ENCODE results near the gene CLDND2.
A peak's percentile ranks its signal among the peaks of the same experiment; 100 is the strongest.
"Not testable (repeated sequence)": the region's sequence is repeated elsewhere in the genome, so short reads cannot be mapped to it uniquely, and the experiment has no call there.

CLDND2 gene

DNA sequence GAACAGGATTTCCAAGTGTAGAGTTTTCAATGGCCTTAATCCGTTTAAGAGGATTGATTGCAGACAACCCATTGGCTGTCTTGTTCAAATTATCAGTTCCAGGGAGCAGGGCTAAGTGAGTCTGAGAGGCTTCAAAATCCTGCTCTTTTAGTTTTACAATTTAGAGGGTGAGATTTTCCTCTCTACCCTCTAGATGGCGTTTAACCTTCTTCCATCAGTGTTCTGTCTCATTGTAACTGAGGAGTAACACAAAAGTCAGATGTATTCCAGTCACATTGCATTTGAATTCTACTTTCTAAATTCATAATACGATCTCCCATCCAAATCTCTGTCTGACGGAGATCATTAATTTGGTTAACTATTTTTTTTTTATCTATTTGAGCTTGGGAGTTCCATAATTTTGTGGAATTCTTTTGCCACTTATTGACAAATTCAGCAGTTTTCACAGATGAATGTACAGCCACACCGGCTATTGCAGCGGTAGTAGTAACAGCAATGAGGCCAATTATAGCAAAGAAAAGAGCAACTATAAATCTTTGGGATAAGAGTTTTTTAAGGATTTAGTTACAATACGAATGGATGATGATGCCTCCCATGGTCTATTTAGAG, 29.4 kb upstream of the CLDND2 start:
- TF ChIP-seq POLR2A (IDR thresholded peaks at IDR 0.05; ENCODE audit: low read depth, low read length), result no peak
- no peak for TF ChIP-seq TAF1 (IDR thresholded peaks at IDR 0.05; ENCODE audit: borderline replicate concordance, low read depth, low read length)
- no peak for TF ChIP-seq POLR2AphosphoS5 (IDR thresholded peaks at IDR 0.05; ENCODE audit: low read depth, low read length)
- no peak for DNase-seq (ENCODE audit: insufficient read length)
- FAIRE-seq, result peak; percentile 65

DNA sequence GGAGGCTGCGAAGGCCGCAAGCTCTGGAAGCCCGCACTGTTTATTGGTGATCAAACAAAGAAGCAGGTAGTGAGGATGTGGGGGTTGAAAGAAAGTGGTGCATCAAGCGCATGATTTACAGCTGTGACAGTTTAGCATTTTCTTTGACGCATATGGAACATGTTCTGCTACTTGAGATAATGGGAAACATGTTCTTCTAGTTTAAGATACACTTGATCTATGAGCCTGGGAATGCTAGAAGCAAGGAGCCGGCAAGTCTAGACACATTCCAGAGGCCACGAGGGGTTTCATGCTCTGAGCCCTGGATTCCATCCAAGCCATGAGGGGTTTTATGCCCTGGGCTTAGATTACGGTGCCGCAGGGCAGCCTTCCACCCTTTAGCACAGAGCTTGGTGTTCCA, 28.6 kb upstream of the CLDND2 start:
- FAIRE-seq; DNase-seq (ENCODE audit: insufficient read length): not testable (repeated sequence)

DNA sequence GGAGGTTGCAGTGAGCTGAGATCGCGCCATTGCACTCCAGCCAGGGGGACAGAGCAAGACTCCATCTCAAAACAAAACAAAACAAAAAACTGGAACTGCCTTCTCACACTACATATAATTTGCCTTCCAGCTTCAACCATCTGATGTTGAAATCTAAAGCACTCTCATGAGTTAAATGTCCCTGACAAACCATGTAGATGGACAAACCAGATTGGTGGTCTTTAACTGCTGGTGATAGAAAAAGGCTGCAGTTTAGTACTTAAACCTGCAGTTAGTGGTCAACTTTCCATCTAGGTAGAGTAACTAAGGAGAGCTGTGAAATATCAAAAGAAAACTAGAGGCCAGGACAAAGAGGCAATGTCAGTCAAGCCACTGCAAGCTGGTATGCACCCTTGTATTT, 27.4 kb upstream of the CLDND2 start:
- DNase-seq (ENCODE audit: insufficient read length) (no peak), FAIRE-seq (no peak)
- TF ChIP-seq POLR2AphosphoS5 (IDR thresholded peaks at IDR 0.05; ENCODE audit: low read depth, low read length), result no peak
- no peak for TF ChIP-seq POLR2A (IDR thresholded peaks at IDR 0.05; ENCODE audit: low read depth, low read length)
- TF ChIP-seq TAF1 (IDR thresholded peaks at IDR 0.05; ENCODE audit: borderline replicate concordance, low read depth, low read length), result no peak

DNA sequence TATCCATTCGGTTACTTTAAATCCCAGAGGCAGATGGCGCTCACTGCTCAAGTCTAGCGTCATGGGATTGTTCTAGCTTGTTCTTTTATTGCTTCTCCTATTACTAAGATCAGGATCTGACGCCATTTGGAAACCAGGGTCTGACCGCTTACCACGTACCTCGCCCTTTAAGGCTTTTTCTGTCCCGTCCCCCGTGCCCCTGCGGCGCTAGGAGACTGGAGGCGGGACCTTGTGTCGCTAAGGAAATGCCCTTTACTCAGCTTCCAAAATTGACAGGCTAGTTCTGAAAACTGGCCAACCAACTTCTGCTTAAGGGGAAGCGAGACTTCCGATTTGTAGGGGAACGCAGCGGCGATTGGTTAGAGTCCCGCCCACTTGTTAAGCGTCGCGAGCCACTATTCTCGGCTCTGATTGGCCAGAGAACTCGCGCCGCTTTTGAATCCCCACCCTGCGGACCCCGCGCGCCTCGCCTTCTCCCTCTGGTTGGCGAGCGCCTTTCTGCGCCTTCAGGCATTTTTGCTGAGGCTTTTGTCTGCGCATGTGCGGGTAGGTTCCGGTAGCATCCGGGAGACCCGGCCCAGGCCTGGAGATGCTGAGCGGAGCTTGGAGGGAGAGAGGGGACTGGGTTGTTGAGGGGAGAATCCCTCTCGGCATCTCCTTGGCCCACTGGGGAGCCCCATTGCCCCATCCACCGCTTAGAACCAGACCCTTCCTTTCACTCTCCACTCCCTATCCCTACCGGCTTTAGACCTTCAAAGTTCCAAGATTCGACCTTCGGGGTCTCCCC, 25.4 kb upstream of the CLDND2 start:
- DNase-seq (ENCODE audit: insufficient read length) (peak; percentile 84), FAIRE-seq (peak; percentile 98)
- TF ChIP-seq POLR2AphosphoS5 (IDR thresholded peaks at IDR 0.05; ENCODE audit: low read depth, low read length) (peak; percentile 51; the same call in 1 of the 2 replicates), POLR2A (IDR thresholded peaks at IDR 0.05; ENCODE audit: low read depth, low read length) (peak; percentile 75), TAF1 (IDR thresholded peaks at IDR 0.05; ENCODE audit: borderline replicate concordance, low read depth, low read length) (peak; percentile 27; the same call in 1 of the 2 replicates)

DNA sequence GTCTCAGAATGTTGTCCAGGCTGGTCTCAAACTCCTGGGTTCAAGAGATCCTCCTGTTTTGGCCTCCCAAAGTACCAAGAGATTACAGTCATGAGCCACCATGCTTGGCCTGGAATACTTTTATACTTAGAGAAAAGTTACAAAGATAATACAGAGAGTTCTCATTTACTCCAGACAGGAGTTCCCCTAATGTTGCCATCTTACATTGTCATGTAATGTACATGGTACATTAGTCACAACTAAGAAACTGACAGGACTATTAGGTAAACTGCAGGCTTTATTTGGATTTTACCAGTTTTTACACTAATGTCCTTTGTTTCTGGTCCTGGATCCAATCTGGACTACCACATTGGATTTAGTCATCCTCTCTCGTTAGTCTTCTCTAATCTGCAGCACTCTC, 23.9 kb upstream of the CLDND2 start:
- DNase-seq (ENCODE audit: insufficient read length) (no peak), FAIRE-seq (no peak)
- TF ChIP-seq TAF1 (IDR thresholded peaks at IDR 0.05; ENCODE audit: borderline replicate concordance, low read depth, low read length), result no peak
- TF ChIP-seq POLR2A (IDR thresholded peaks at IDR 0.05; ENCODE audit: low read depth, low read length), result no peak
- no peak for TF ChIP-seq POLR2AphosphoS5 (IDR thresholded peaks at IDR 0.05; ENCODE audit: low read depth, low read length)

DNA sequence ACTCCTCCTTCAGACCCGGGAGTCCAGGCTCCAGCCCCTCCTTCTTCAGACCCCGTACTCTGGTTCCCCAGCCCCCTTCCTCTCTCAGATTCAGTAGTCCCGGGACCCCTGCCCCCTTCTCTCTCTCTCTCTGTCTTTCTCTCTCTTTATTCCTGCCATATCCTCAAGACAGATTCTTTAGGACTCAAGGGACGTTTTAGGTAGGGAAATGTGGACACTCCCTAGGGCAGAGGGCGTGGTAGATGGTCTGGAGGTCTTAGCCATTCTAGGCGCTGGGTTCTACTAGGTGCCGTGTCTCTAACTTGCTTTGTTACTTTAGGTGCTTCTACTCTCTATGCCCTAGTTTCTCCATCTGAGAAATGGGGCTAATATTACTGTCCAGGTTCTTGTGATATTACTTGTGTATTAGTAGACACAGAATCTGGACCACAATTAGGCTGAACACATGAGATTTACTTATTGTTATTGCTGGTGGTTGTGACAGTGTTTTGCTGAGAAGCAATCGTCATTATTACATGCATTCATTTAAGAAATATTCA, 22.3 kb upstream of the CLDND2 start:
- FAIRE-seq, result no peak
- DNase-seq (ENCODE audit: insufficient read length), result no peak
- TF ChIP-seq POLR2AphosphoS5 (IDR thresholded peaks at IDR 0.05; ENCODE audit: low read depth, low read length) (no peak), POLR2A (IDR thresholded peaks at IDR 0.05; ENCODE audit: low read depth, low read length) (no peak), TAF1 (IDR thresholded peaks at IDR 0.05; ENCODE audit: borderline replicate concordance, low read depth, low read length) (no peak)

DNA sequence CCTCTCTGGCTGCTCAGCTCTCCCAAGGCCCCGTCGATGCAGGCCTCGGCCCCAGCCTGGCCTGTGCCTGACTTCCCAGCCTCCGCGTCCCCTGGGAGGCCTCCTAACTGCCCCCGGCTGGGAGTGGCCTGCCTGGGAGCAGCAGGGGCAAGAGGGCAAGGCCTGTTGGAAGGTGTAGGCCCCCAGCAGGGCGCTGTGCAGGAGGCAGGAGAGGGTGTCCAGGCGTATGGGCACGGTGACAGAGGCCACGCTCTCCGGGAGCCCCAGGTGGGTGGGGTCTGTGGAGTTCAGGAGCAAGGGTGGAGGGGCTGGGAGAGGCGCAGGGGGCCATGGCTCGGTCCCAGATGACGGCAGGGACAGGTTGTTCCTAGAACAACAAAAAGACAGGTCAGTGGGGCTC, 20.3 kb upstream of the CLDND2 start:
- DNase-seq (ENCODE audit: insufficient read length) (no peak), FAIRE-seq (no peak)
- TF ChIP-seq POLR2A (IDR thresholded peaks at IDR 0.05; ENCODE audit: low read depth, low read length) (no peak), POLR2AphosphoS5 (IDR thresholded peaks at IDR 0.05; ENCODE audit: low read depth, low read length) (no peak), TAF1 (IDR thresholded peaks at IDR 0.05; ENCODE audit: borderline replicate concordance, low read depth, low read length) (no peak)

DNA sequence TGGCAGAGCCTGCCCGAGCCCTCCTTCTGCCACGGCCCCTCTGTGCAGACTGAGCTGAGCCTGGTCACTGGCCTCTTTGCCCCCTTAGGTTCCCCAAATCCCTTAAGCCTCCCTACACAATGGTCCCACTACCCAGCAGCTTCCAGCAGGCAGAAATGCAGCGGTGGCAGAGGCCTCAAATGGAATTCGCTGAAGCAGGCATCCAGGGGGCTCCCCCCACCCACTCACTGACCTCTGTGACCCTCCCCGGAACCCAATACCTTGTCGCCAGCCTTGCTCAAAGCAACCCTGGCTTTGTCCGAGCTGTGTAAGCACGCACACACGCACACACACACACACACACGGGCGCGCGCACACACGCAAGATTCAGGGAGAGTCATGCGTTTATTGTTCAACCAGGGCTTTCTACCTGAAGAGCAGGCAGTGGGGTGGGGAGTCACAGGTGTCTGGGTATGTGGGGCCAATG, 19.2 kb upstream of the CLDND2 start, which contains the start of gene LIM2:
TSS of gene LIM2 (minus strand) at position 51 of the 466 bp plus-strand sequence. CDS start 531 bp downstream, outside the sequence.
- FAIRE-seq (no peak), DNase-seq (ENCODE audit: insufficient read length) (no peak)
- TF ChIP-seq POLR2A (IDR thresholded peaks at IDR 0.05; ENCODE audit: low read depth, low read length), result no peak
- TF ChIP-seq TAF1 (IDR thresholded peaks at IDR 0.05; ENCODE audit: borderline replicate concordance, low read depth, low read length), result no peak
- no peak for TF ChIP-seq POLR2AphosphoS5 (IDR thresholded peaks at IDR 0.05; ENCODE audit: low read depth, low read length)

DNA sequence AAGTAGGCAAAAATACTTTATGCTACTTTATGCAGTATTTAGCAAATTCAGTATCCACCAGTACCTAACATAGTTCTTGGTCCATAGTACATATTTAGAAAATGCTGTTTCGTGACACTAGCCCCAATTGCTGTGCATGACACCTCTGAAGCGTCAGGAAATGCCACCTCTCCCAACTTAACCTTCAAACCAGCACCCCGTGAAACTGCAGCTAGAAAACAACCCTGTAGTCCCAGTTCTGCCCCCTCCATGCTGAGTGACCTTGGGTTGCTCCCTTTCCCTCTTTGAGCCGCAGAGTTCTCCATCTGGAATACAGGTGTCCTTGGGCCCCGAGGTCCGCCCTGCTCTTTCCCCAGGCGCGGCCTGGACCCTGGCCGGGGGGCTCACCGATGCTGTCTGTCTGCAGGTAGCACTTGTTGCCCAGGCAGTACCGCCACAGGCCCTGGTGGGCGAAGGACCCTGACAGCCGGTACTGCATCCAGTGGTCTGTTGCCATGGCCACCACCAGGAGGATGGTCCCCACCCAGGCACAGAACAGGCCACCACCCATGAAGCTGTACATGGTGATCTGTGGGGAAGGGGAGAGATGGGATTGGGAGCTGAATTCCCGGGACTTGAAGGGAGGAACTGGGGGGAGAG, 18.2 kb upstream of the CLDND2 start:
- TF ChIP-seq TAF1 (IDR thresholded peaks at IDR 0.05; ENCODE audit: borderline replicate concordance, low read depth, low read length) (no peak), POLR2A (IDR thresholded peaks at IDR 0.05; ENCODE audit: low read depth, low read length) (no peak), POLR2AphosphoS5 (IDR thresholded peaks at IDR 0.05; ENCODE audit: low read depth, low read length) (no peak)
- DNase-seq (ENCODE audit: insufficient read length), result no peak
- no peak for FAIRE-seq

DNA sequence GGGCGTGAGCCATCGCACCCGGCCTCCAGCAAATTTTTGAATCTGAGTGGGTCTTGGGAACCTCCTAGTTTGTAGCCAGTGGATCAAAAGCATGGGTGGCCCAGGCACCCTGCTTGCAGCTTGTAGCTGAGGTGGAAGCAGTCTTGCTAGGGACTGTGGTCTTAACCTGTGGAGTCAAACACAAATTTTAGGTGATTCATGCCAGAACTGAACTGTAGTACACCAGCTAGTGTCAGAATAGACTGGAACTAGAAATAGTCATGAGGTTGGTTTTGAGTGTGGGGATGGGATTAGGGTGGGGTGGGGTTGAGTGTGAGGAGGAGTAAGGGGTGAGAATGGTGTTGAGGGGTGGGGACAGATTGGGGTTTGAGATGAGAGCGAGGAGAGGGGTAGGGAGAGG, 13.2 kb upstream of the CLDND2 start:
- DNase-seq (ENCODE audit: insufficient read length), result no peak

DNA sequence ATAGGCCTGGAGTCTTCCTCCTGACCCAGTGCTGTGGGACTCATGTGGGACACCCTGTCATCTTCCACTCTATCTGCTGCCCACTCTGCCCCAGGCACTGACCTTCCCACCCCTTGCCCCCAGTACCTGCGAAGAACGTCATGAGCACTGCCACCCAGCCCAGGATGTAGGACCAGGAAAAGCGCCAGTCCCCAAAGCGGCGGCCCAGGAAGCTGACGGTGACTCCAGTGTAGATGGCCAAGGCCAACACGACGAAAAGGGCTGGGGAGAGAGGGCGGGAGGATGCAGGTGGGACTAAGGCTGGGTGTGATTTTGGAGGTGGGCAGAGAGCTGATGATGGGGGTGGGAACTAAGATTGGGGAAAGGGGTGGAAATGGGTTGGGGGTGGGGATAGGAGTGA, 11.6 kb upstream of the CLDND2 start:
- FAIRE-seq, result no peak
- DNase-seq (ENCODE audit: insufficient read length), result no peak
- TF ChIP-seq POLR2AphosphoS5 (IDR thresholded peaks at IDR 0.05; ENCODE audit: low read depth, low read length) (no peak), TAF1 (IDR thresholded peaks at IDR 0.05; ENCODE audit: borderline replicate concordance, low read depth, low read length) (no peak), POLR2A (IDR thresholded peaks at IDR 0.05; ENCODE audit: low read depth, low read length) (no peak)

More for the DNA sequence above, 13.2 kb upstream of the CLDND2 start:
- TF ChIP-seq POLR2A (IDR thresholded peaks at IDR 0.05; ENCODE audit: low read depth, low read length), result no peak
- no peak for TF ChIP-seq TAF1 (IDR thresholded peaks at IDR 0.05; ENCODE audit: borderline replicate concordance, low read depth, low read length)
- FAIRE-seq, result no peak
